Myocyte (in vitro differentiated cells): ENCODE measurements around the gene PIK3AP1. TPM values are rescaled to one million over a fixed set of nuclear protein-coding genes. Genes with fewer than 3 reads are reported as not detected.
"Not testable (repeated sequence)": the region's sequence is repeated elsewhere in the genome, so short reads cannot be mapped to it uniquely, and the experiment has no call there.

ENCODE experiments used
- DNase-seq: peaks from one replicate; pipeline ENCODE4 v3.0.0-alpha.2; 2012; ENCODE audit warnings: low read depth
- total RNA-seq: library from RNA; depleted of rRNA; stranded (reverse); fragments of >200 nt; gene quantifications from 2 replicates; pipeline ENCODE4 v1.2.3, GENCODE V29; 2014

The PIK3AP1 gene
- total RNA-seq, 1 donor from 2014 or later, result 0.29 TPM

- DNase-seq, result no peak
Measured at GRCh38 chr10:96699613-96700012, 20.7 kb downstream of the PIK3AP1 start.

- not testable (repeated sequence) for DNase-seq
Measured at GRCh38 chr10:96698305-96698704, 22.0 kb downstream of the PIK3AP1 start.

GRCh38 chr10:96697438-96697837 lies 22.9 kb downstream of the PIK3AP1 start:
- DNase-seq, result no peak

- no peak for DNase-seq
Measured at GRCh38 chr10:96696845-96697425, 23.4 kb downstream of the PIK3AP1 start.

GRCh38 chr10:96695975-96696634 lies 24.2 kb downstream of the PIK3AP1 start:
- DNase-seq, result no peak

- no peak for DNase-seq
Measured at GRCh38 chr10:96695366-96695765, 24.9 kb downstream of the PIK3AP1 start.

- DNase-seq, result no peak
Measured at GRCh38 chr10:96693431-96693830, 26.9 kb downstream of the PIK3AP1 start.

GRCh38 chr10:96692427-96692826 lies 27.9 kb downstream of the PIK3AP1 start:
- DNase-seq, result no peak

GRCh38 chr10:96691761-96692160 lies 28.6 kb downstream of the PIK3AP1 start:
- peak; percentile 3 for DNase-seq

GRCh38 chr10:96690755-96691730 lies 29.3 kb downstream of the PIK3AP1 start:
- peak; percentile 16 for DNase-seq

- DNase-seq, result no peak
Measured at GRCh38 chr10:96688789-96689188, 31.5 kb downstream of the PIK3AP1 start.

- no peak for DNase-seq
Measured at GRCh38 chr10:96687317-96688012, 32.8 kb downstream of the PIK3AP1 start.

GRCh38 chr10:96686514-96686913 lies 33.8 kb downstream of the PIK3AP1 start:
- no peak for DNase-seq

- DNase-seq, result no peak
Measured at GRCh38 chr10:96685306-96685705, 35.0 kb downstream of the PIK3AP1 start.

GRCh38 chr10:96684826-96685225 lies 35.5 kb downstream of the PIK3AP1 start:
- no peak for DNase-seq

- DNase-seq, result no peak
Measured at GRCh38 chr10:96683710-96684109, 36.6 kb downstream of the PIK3AP1 start.

GRCh38 chr10:96683065-96683464 lies 37.2 kb downstream of the PIK3AP1 start:
- peak; percentile 34 for DNase-seq

GRCh38 chr10:96681524-96681923 lies 38.8 kb downstream of the PIK3AP1 start:
- DNase-seq, result no peak

GRCh38 chr10:96680463-96680862 lies 39.9 kb downstream of the PIK3AP1 start:
- DNase-seq, result not testable (repeated sequence)

GRCh38 chr10:96678725-96679124 lies 41.6 kb downstream of the PIK3AP1 start:
- DNase-seq, result no peak
